ENCODE data around the gene TNS1.

TNS1 gene

GRCh38 chr2:217761645-217762277 lies 241.0 kb downstream of the TNS1 start:
- H3K36me3 ChIP-seq (ENCODE audit: control insufficient read depth, insufficient read depth, low read length) = no peaks in the 10 kb centered on the region
- H3K4me3 ChIP-seq (ENCODE audit: low read depth, low read length) = no peak overlapping the region
- H3K9me3 ChIP-seq (ENCODE audit: control insufficient read depth, insufficient read depth, low read length) = peaks cover 5% of the 10 kb centered on the region
- H3K4me1 ChIP-seq (ENCODE audit: control insufficient read depth, insufficient read depth, low read length) = no peaks in the 10 kb centered on the region
- peaks cover 3% of the 10 kb centered on the region for H3K27me3 ChIP-seq (ENCODE audit: control insufficient read depth, insufficient read depth, low read length)
- no peak overlapping the region for H3K9ac ChIP-seq (ENCODE audit: low read depth, low read length)

- H3K4me3 ChIP-seq (ENCODE audit: low read depth, low read length) = no peak overlapping the region
- peaks cover 5% of the 10 kb centered on the region for H3K9me3 ChIP-seq (ENCODE audit: control insufficient read depth, insufficient read depth, low read length)
- no peaks in the 10 kb centered on the region for H3K4me1 ChIP-seq (ENCODE audit: control insufficient read depth, insufficient read depth, low read length)
- H3K36me3 ChIP-seq (ENCODE audit: control insufficient read depth, insufficient read depth, low read length) = no peaks in the 10 kb centered on the region
- peaks cover 7% of the 10 kb centered on the region for H3K27me3 ChIP-seq (ENCODE audit: control insufficient read depth, insufficient read depth, low read length)
- H3K9ac ChIP-seq (ENCODE audit: low read depth, low read length) = no peak overlapping the region
These were observed 242.8 kb downstream of the TNS1 start for GRCh38 chr2:217759991-217760390.

GRCh38 chr2:217757108-217757463 lies 245.7 kb downstream of the TNS1 start:
- Histone ChIP-seq H3K9ac (ENCODE audit: low read depth, low read length) (peak overlapping the region; percentile 32), H3K36me3 (ENCODE audit: control insufficient read depth, insufficient read depth, low read length) (no peaks in the 10 kb centered on the region), H3K4me1 (ENCODE audit: control insufficient read depth, insufficient read depth, low read length) (no peaks in the 10 kb centered on the region), H3K27me3 (ENCODE audit: control insufficient read depth, insufficient read depth, low read length) (peaks cover 7% of the 10 kb centered on the region), H3K9me3 (ENCODE audit: control insufficient read depth, insufficient read depth, low read length) (peaks cover 1% of the 10 kb centered on the region), H3K4me3 (ENCODE audit: low read depth, low read length) (no peak overlapping the region)

GRCh38 chr2:217756375-217757107 lies 246.3 kb downstream of the TNS1 start:
- H3K4me1 ChIP-seq (ENCODE audit: control insufficient read depth, insufficient read depth, low read length) = no peaks in the 10 kb centered on the region
- H3K36me3 ChIP-seq (ENCODE audit: control insufficient read depth, insufficient read depth, low read length) = no peaks in the 10 kb centered on the region
- peak overlapping the region; percentile 43 for H3K4me3 ChIP-seq (ENCODE audit: low read depth, low read length)
- peak overlapping the region; percentile 32 for H3K9ac ChIP-seq (ENCODE audit: low read depth, low read length)
- no peaks in the 10 kb centered on the region for H3K9me3 ChIP-seq (ENCODE audit: control insufficient read depth, insufficient read depth, low read length)
- peaks cover 7% of the 10 kb centered on the region for H3K27me3 ChIP-seq (ENCODE audit: control insufficient read depth, insufficient read depth, low read length)

- no peaks in the 10 kb centered on the region for H3K36me3 ChIP-seq (ENCODE audit: control insufficient read depth, insufficient read depth, low read length)
- H3K4me3 ChIP-seq (ENCODE audit: low read depth, low read length) = no peak overlapping the region
- H3K4me1 ChIP-seq (ENCODE audit: control insufficient read depth, insufficient read depth, low read length) = no peaks in the 10 kb centered on the region
- peaks cover 7% of the 10 kb centered on the region for H3K27me3 ChIP-seq (ENCODE audit: control insufficient read depth, insufficient read depth, low read length)
- H3K9me3 ChIP-seq (ENCODE audit: control insufficient read depth, insufficient read depth, low read length) = no peaks in the 10 kb centered on the region
- H3K9ac ChIP-seq (ENCODE audit: low read depth, low read length) = no peak overlapping the region
These were observed 247.6 kb downstream of the TNS1 start for GRCh38 chr2:217755027-217755745.

GRCh38 chr2:217753460-217754200 lies 249.2 kb downstream of the TNS1 start:
- Histone ChIP-seq H3K4me1 (ENCODE audit: control insufficient read depth, insufficient read depth, low read length) (no peaks in the 10 kb centered on the region), H3K9me3 (ENCODE audit: control insufficient read depth, insufficient read depth, low read length) (no peaks in the 10 kb centered on the region), H3K36me3 (ENCODE audit: control insufficient read depth, insufficient read depth, low read length) (no peaks in the 10 kb centered on the region), H3K27me3 (ENCODE audit: control insufficient read depth, insufficient read depth, low read length) (peaks cover 7% of the 10 kb centered on the region), H3K4me3 (ENCODE audit: low read depth, low read length) (no peak overlapping the region), H3K9ac (ENCODE audit: low read depth, low read length) (no peak overlapping the region)

GRCh38 chr2:217752714-217753459 lies 249.9 kb downstream of the TNS1 start:
- H3K9ac ChIP-seq (ENCODE audit: low read depth, low read length) = no peak overlapping the region
- H3K4me1 ChIP-seq (ENCODE audit: control insufficient read depth, insufficient read depth, low read length) = no peaks in the 10 kb centered on the region
- no peak overlapping the region for H3K4me3 ChIP-seq (ENCODE audit: low read depth, low read length)
- H3K27me3 ChIP-seq (ENCODE audit: control insufficient read depth, insufficient read depth, low read length) = peaks cover 7% of the 10 kb centered on the region
- H3K36me3 ChIP-seq (ENCODE audit: control insufficient read depth, insufficient read depth, low read length) = no peaks in the 10 kb centered on the region
- H3K9me3 ChIP-seq (ENCODE audit: control insufficient read depth, insufficient read depth, low read length) = no peaks in the 10 kb centered on the region

GRCh38 chr2:217751952-217752351 lies 250.8 kb downstream of the TNS1 start:
- Histone ChIP-seq H3K4me1 (ENCODE audit: control insufficient read depth, insufficient read depth, low read length) (no peaks in the 10 kb centered on the region), H3K9me3 (ENCODE audit: control insufficient read depth, insufficient read depth, low read length) (no peaks in the 10 kb centered on the region), H3K9ac (ENCODE audit: low read depth, low read length) (no peak overlapping the region), H3K4me3 (ENCODE audit: low read depth, low read length) (no peak overlapping the region), H3K27me3 (ENCODE audit: control insufficient read depth, insufficient read depth, low read length) (peaks cover 6% of the 10 kb centered on the region), H3K36me3 (ENCODE audit: control insufficient read depth, insufficient read depth, low read length) (no peaks in the 10 kb centered on the region)

- H3K4me1 ChIP-seq (ENCODE audit: control insufficient read depth, insufficient read depth, low read length) = no peaks in the 10 kb centered on the region
- no peaks in the 10 kb centered on the region for H3K36me3 ChIP-seq (ENCODE audit: control insufficient read depth, insufficient read depth, low read length)
- H3K9ac ChIP-seq (ENCODE audit: low read depth, low read length) = no peak overlapping the region
- no peaks in the 10 kb centered on the region for H3K9me3 ChIP-seq (ENCODE audit: control insufficient read depth, insufficient read depth, low read length)
- no peak overlapping the region for H3K4me3 ChIP-seq (ENCODE audit: low read depth, low read length)
- H3K27me3 ChIP-seq (ENCODE audit: control insufficient read depth, insufficient read depth, low read length) = peaks cover 2% of the 10 kb centered on the region
These were observed 251.6 kb downstream of the TNS1 start for GRCh38 chr2:217751192-217751591.

Measured in iPS-15b (cell line).